ENCODE results near the gene GLG1. TPM values are rescaled to one million over a fixed set of nuclear protein-coding genes. Genes with fewer than 3 reads are reported as not detected.
A peak's percentile ranks its signal among the peaks of the same experiment; 100 is the strongest.

GLG1 gene
- total RNA-seq, 1 experiment from 2014 or later = 117 TPM

DNA sequence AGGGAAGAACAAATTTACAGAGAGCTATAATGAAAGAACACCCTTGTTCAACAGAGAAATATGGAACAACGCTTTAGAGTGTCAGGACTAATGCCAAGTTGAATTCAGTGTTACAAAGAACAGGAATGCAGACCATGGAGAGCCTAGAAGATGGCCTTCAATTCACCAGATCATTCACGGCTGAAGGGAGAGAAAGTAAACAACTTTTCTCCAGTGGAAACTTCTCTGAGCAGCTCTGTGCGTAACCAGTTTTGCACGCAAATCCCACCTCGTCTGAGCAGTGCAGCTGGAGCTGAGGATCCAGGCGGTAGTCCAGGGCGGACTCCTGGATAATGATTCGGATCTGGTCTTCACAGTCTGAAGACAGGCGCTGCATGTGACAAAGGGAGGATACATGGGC, 145.1 kb downstream of the GLG1 start:
- ChIA-PET CTCF (no interaction called here), POLR2A (ENCODE audit: unreplicated experiment) (interaction anchor here (0.6 kb wide), 2 partner anchors 13 to 94 kb away, joined by 3 to 8 read pairs; no protein-coding TSS in a partner anchor)
- BruUV-seq (replicated peaks) = no TSS peak
- H3K36me3 ChIP-seq (ENCODE audit: low read depth) = peaks cover 13% of the 10 kb centered on the region
- intact Hi-C loops (cut with micrococcal nuclease; ENCODE audit: unreplicated experiment) = no loop called here
- H4K20me1 ChIP-seq (ENCODE audit: insufficient read depth) = no peaks in the 10 kb centered on the region
- H3F3A ChIP-seq (ENCODE audit: insufficient read depth, low read depth) = 0 out of 2 replicates have a peak, but pooled peaks cover 7% of the 10 kb centered on the region
- H3K79me2 ChIP-seq (ENCODE audit: low read depth) = no peaks in the 10 kb centered on the region
- no peaks in the 10 kb centered on the region for H3K9me2 ChIP-seq (ENCODE audit: insufficient read depth)
- no peak overlapping the region for H3K4me3 ChIP-seq
- no peaks in the 10 kb centered on the region for H3K9me3 ChIP-seq (ENCODE audit: insufficient read depth, low read depth)
- H3K4me2 ChIP-seq = no peak overlapping the region
- no peak for DNase-seq
- peak overlapping the region; percentile 21; the same call in 1 of the 2 replicates for H3K27ac ChIP-seq
- no peaks in the 10 kb centered on the region for H3K27me3 ChIP-seq (ENCODE audit: insufficient read depth, low read depth)
- TF ChIP-seq, protein P1, sequence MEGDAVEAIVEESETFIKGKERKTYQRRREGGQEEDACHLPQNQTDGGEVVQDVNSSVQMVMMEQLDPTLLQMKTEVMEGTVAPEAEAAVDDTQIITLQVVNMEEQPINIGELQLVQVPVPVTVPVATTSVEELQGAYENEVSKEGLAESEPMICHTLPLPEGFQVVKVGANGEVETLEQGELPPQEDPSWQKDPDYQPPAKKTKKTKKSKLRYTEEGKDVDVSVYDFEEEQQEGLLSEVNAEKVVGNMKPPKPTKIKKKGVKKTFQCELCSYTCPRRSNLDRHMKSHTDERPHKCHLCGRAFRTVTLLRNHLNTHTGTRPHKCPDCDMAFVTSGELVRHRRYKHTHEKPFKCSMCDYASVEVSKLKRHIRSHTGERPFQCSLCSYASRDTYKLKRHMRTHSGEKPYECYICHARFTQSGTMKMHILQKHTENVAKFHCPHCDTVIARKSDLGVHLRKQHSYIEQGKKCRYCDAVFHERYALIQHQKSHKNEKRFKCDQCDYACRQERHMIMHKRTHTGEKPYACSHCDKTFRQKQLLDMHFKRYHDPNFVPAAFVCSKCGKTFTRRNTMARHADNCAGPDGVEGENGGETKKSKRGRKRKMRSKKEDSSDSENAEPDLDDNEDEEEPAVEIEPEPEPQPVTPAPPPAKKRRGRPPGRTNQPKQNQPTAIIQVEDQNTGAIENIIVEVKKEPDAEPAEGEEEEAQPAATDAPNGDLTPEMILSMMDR (conservative IDR thresholded peaks at IDR 0.05) = no peak
- no peak for TF ChIP-seq EZH2 (IDR thresholded peaks at IDR 0.05; ENCODE audit: low read depth)
- H3K4me1 ChIP-seq (replicated peaks; ENCODE audit: insufficient read depth) = no peaks in the 10 kb centered on the region
- H2AFZ ChIP-seq = no peak overlapping the region

DNA sequence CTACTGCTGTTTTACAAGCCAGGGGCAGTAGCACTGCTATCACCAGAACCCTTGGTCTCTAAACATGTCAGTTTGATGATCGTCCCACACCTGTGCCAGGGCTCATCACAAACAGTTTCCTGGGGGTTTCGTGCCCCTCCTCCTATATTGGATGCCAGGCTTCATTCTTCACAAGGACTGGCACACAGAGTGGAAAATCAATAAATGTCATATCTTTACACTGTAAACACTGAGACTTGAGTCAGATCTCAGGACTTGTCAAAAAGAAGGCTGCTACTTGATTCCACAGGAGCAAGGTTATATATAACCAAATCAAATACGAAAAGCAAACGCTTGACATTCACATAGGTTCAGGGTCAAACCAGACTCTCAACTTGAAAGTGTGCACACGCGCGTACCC, 146.4 kb downstream of the GLG1 start:
- Histone ChIP-seq H3K36me3 (ENCODE audit: low read depth) (peaks cover 8% of the 10 kb centered on the region), H3K4me1 (replicated peaks; ENCODE audit: insufficient read depth) (no peaks in the 10 kb centered on the region), H3K4me2 (no peak overlapping the region), H3K4me3 (no peak overlapping the region), H2AFZ (no peak overlapping the region), H3K27ac (no peak overlapping the region), H4K20me1 (ENCODE audit: insufficient read depth) (no peaks in the 10 kb centered on the region), H3K27me3 (ENCODE audit: insufficient read depth, low read depth) (no peaks in the 10 kb centered on the region), H3K9me3 (ENCODE audit: insufficient read depth, low read depth) (no peaks in the 10 kb centered on the region), H3K9me2 (ENCODE audit: insufficient read depth) (no peaks in the 10 kb centered on the region), H3F3A (ENCODE audit: insufficient read depth, low read depth) (0 out of 2 replicates have a peak, but pooled peaks cover 7% of the 10 kb centered on the region), H3K79me2 (ENCODE audit: low read depth) (no peaks in the 10 kb centered on the region)
- TF ChIP-seq, protein P1 (conservative IDR thresholded peaks at IDR 0.05) = no peak
- no peak for TF ChIP-seq EZH2 (IDR thresholded peaks at IDR 0.05; ENCODE audit: low read depth)
- intact Hi-C loops (cut with micrococcal nuclease; ENCODE audit: unreplicated experiment) = no loop called here
- no TSS peak for BruUV-seq (replicated peaks)
- POLR2A ChIA-PET (ENCODE audit: unreplicated experiment) = no interaction called here
- no peak for DNase-seq
- CTCF ChIA-PET = interaction anchor here (0.7 kb wide), 1 partner anchor 28 kb away, joined by 9 read pairs; no protein-coding TSS in a partner anchor

DNA sequence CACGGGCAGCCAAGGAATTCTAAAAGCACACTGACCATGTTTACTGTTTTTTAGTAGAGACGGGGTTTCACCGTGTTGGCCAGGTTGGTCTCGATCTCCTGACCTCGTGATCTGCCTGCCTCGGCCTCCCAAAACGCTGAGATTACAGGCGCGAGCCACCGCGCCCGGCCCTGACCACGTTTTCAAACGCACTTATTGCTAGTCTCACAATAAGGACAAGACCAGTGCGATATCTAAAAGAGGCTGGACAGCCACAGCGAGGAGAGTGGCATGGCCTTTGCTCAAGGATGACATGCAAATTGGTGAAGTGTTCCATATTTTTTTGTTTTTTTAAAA, 150.7 kb downstream of the GLG1 start:
- Histone ChIP-seq H3K4me2 (no peak overlapping the region), H3K9me3 (ENCODE audit: insufficient read depth, low read depth) (no peaks in the 10 kb centered on the region), H3K4me3 (no peak overlapping the region), H3K27ac (no peak overlapping the region), H3K4me1 (replicated peaks; ENCODE audit: insufficient read depth) (no peaks in the 10 kb centered on the region), H4K20me1 (ENCODE audit: insufficient read depth) (no peaks in the 10 kb centered on the region), H2AFZ (no peak overlapping the region), H3K9me2 (ENCODE audit: insufficient read depth) (no peaks in the 10 kb centered on the region), H3F3A (ENCODE audit: insufficient read depth, low read depth) (no peaks in the 10 kb centered on the region), H3K79me2 (ENCODE audit: low read depth) (no peaks in the 10 kb centered on the region), H3K27me3 (ENCODE audit: insufficient read depth, low read depth) (no peaks in the 10 kb centered on the region), H3K36me3 (ENCODE audit: low read depth) (peaks cover 12% of the 10 kb centered on the region)
- TF ChIP-seq, protein P1 (conservative IDR thresholded peaks at IDR 0.05) = no peak
- POLR2A ChIA-PET (ENCODE audit: unreplicated experiment) = interaction anchor here (0.7 kb wide), 1 partner anchor 101 kb away, joined by 11 read pairs; no protein-coding TSS in a partner anchor
- no TSS peak for BruUV-seq (replicated peaks)
- DNase-seq = no peak
- CTCF ChIA-PET = interaction anchor here (0.6 kb wide), 1 partner anchor 288 kb away, joined by 3 read pairs; no protein-coding TSS in a partner anchor
- intact Hi-C loops (cut with micrococcal nuclease; ENCODE audit: unreplicated experiment) = no loop called here

Data from PC-9 (cell line).